Measurements from ENCODE around the gene MAGI1.

DNA sequence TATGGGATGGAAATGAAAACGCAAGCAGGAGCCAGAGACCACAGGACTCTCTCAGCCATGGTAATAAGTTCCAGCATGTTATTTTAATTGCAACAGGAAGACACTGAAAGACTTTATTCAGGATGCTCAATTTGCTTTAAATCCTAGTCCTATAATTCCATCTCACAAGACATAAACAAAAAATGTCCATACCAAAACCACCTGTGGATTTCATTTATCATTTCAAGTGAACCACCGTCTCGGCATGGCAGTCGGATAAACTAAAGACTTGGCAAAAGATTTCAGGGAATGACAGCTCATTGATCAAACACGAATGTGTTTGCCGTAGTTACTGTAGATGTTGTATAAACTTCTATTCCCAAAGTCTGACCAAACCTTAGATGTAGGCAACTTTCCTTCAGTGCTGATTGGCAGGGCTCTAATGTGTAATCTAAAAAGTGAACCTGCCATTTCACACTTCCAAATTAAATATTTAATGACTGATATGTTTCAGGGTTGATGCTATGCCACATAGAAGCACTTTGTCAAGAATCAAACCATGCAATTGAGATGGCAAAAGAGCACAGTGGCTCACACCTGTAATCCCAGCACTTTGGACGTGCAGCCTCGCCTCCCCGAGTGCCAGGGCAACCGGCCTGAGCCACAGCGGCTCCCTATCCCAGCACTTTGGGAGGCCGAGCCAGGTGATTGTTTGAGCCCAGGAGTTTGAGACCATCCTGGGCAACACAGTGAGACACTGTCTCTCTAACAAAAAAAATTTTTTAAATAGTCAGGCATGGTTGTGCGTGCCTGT, 331.7 kb downstream of the MAGI1 start:
- TF ChIP-seq, protein P1, sequence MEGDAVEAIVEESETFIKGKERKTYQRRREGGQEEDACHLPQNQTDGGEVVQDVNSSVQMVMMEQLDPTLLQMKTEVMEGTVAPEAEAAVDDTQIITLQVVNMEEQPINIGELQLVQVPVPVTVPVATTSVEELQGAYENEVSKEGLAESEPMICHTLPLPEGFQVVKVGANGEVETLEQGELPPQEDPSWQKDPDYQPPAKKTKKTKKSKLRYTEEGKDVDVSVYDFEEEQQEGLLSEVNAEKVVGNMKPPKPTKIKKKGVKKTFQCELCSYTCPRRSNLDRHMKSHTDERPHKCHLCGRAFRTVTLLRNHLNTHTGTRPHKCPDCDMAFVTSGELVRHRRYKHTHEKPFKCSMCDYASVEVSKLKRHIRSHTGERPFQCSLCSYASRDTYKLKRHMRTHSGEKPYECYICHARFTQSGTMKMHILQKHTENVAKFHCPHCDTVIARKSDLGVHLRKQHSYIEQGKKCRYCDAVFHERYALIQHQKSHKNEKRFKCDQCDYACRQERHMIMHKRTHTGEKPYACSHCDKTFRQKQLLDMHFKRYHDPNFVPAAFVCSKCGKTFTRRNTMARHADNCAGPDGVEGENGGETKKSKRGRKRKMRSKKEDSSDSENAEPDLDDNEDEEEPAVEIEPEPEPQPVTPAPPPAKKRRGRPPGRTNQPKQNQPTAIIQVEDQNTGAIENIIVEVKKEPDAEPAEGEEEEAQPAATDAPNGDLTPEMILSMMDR (IDR thresholded peaks at IDR 0.05), result no peak
- no peak for TF ChIP-seq POLR2A (IDR thresholded peaks at IDR 0.05)
